NOMO-1 (cell line): ENCODE measurements around the gene NR1H4.
"Not testable (repeated sequence)": the region's sequence is repeated elsewhere in the genome, so short reads cannot be mapped to it uniquely, and the experiment has no call there.

ENCODE experiments used
- DNase-seq, 2 experiments: peaks; one replicate each; lab custom pipeline; 2025; ENCODE audit not compliant: unreplicated experiment in 2 of 2; lab: John Stamatoyannopoulos, UW

NR1H4 gene

DNA sequence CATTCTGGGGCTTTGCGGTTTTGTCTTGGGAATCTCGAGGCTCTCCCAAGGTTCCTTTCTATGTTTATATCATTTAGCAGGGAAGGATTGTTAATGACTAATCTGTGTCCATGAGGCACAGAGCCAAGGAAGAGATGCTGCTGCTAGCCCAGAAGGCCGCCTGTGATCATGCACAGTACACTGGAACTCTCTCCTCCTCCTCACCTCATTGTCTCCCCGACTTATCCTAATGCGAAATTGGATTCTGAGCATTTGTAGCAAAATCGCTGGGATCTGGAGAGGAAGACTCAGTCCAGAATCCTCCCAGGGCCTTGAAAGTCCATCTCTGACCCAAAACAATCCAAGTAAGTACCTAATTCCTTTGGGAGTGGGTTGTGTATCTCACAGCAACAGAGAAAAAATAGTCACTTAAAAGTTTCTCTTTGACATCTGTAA, at the start of gene NR1H4:
NR1H4 (plus strand) TSS at position 151 of the 435 bp plus-strand sequence. CDS start 19,458 bp downstream, outside the sequence.
- DNase-seq, result no peak

DNA sequence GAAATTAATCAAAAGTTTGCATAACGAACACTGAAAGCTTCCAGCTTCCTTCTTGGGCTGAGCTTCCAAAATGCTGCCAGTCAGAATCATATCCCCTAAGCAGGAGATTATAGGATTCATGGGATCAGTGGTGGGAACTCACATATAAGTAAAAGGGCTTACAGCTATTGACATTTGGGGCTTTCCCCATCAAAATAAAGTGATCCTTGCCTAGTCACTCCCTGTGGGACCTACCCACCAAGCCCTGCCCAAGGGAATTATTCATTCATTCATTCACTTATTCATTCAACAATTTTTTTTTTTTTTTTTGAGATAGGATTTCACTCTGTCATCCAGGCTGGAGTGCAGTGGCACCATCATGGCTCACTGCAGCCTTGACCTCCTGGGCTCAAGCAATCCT, 47.5 kb upstream of the NR1H4 start:
- no peak for DNase-seq

- DNase-seq, result no peak
Observed at GRCh38 chr12:100427078-100427477, 46.6 kb upstream of the NR1H4 start.

DNA sequence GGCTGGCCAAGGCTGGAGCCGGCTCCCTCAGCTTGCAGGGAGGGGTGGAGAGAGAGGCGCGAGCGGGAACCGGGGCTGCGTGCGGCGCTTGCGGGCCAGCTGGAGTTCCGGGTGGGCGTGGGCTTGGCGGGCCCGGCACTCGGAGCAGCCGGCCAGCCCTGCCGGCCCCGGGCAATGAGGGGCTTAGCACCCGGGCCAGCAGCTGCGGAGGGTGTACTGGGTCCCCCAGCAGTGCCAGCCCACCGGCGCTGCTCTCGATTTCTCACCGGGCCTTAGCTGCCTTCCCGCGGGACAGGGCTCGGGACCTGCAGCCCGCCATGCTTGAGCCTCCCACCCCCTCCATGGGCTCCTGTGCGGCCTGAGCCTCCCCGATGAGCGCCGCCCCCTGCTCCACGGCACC, 43.4 kb upstream of the NR1H4 start:
- not testable (repeated sequence) for DNase-seq

- DNase-seq, result peak in 1 of 2 experiments; percentile 16
Observed at GRCh38 chr12:100433701-100434100, 40.0 kb upstream of the NR1H4 start.

GRCh38 chr12:100434177-100434576, 39.5 kb upstream of the NR1H4 start:
- DNase-seq, result no peak

DNA sequence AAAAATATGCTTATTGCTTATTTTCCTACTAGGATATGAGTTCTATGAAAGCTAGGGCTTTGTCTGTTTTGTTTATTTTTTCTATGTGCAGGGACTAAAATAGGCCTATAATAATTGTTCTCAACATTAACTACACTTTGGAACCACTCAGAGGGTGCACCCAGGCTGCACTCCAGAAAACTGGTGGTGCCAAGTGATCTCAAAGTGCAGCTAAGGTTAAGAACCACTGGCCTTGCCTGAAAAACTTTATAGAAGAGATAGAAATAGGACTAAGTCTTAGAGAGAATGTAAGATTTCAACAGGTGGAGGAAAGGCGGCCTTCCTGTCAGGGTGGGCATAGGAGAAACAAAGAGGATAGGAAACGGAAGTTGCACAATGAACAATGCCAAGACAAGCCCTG, 37.7 kb upstream of the NR1H4 start:
- DNase-seq, result no peak

- DNase-seq, result no peak
Observed at GRCh38 chr12:100437038-100437841, 36.4 kb upstream of the NR1H4 start.

DNA sequence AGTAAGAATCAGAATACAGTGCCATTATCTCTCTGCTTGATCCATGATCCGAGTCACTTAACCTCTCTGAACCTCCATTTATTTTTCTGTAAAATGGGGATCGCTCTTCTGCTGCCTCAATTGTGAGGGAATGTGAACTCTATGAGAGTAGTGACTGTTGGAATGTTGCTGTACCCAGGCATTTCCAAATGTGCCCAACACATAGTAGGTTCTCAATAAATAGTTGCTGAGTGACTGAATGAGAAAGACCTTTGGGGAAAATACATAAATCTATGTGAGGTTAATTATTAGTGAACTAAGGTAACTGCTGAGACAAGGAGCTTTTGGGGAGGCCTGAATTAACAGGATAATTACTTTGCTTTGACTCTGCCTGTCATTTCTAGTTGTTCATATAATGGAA, 33.9 kb upstream of the NR1H4 start:
- no peak for DNase-seq

GRCh38 chr12:100442403-100442802, 31.3 kb upstream of the NR1H4 start:
- no peak for DNase-seq

DNA sequence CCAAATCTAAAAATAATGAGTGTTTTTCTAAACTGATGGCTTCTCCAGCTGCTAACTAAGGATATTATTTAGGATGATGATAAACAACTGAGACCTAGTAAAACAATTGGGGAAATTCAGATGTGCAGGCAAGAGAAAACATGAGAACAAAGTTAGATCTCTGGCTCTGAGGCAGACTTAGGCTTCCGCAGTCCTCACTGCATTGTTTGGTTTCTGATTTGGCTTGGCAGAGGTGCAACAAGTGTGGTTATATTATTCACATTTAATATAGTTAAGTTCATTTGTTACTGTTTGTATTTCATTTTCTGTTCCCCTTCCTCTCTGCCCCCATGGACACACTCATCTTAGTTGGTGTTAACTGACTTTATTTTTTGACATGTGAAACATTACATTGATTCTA, 30.2 kb upstream of the NR1H4 start:
- no peak for DNase-seq

- DNase-seq, result peak; percentile 35 to 47
Observed at GRCh38 chr12:100445081-100445481, 28.6 kb upstream of the NR1H4 start.

DNA sequence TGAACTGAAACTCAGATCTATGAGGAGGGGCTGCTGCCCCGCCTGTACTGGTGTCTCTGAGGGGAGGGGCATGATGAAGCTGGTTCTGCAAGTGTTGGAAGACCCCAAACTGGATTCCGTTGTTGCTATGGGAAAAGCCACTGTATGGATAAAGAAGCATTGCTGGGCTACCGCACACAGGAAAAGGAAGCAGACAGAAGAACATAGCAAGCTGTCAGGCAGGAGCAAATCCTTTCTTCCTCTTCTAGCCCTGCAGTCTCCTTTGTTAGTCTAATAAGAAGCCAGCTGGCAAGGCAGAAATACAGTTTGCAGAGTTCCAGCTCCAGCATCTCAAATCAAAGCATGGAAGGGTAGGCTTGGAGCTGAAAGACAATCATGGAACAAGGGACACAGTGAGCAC, 26.3 kb upstream of the NR1H4 start:
- no peak for DNase-seq

GRCh38 chr12:100448656-100449055, 25.0 kb upstream of the NR1H4 start:
- no peak for DNase-seq

- no peak for DNase-seq
Observed at GRCh38 chr12:100450735-100451134, 22.9 kb upstream of the NR1H4 start.

GRCh38 chr12:100453951-100454350, 19.7 kb upstream of the NR1H4 start:
- DNase-seq, result no peak

DNA sequence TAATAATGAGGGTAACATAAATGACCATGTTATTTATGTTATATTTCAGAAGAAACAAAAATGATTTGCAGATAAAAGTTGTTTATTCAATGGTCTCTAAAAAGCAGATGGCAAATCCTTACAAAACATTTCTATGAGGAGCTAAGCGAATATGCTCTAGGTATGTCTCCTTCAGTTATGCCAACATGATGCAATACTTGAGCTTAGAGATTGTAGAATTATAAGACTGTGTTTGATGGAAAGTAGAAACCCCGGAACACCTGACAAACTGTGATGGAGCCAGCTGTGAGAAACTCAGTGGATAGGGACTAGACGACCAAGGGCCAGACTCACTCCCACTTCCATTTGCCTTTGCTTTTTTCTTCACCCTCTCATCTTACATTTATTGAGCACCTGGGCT, 17.8 kb upstream of the NR1H4 start:
- DNase-seq, result no peak

DNA sequence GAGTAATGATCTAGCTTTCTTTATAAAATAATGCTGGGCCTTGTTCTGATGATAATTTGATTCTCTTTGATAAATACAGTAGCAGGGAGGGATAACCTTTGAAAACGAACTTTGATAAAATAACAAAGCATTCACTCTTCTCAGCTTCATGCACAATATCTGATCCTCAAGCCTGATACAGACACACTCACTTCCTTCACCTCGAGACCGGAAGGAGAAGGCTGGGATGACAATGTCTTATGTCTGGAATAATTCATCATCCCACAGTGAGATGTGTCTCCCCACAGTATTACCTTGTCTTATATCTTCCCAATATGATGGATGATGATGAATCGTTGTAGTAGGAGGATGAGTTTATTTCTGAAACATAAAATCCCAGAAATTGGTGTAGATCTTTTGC, 15.5 kb upstream of the NR1H4 start:
- DNase-seq, result no peak

DNA sequence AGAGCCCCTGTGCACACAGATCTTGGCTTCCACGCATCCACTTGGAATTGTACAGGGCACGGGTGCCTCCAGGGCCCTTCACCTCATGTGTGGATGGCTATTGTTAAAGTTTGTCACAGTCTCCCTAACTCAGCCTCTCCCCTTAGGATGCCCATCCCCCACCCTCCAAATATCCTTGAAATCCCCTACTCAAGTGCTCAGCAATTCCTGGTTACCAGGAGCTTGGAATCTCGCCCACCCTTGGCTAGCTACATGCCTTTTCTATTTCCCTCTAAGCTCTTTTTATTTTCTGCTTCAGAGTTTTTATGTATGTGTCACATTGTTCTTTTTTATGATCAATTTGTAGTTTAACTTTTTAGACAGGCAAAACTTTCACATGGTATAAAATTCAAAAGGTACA, 13.0 kb upstream of the NR1H4 start:
- no peak for DNase-seq

- no peak for DNase-seq
Observed at GRCh38 chr12:100461330-100461973, 12.2 kb upstream of the NR1H4 start.

GRCh38 chr12:100463661-100464060, 10.0 kb upstream of the NR1H4 start:
- DNase-seq, result no peak

GRCh38 chr12:100464529-100464928, 9.1 kb upstream of the NR1H4 start:
- DNase-seq, result no peak
